Nephron progenitor cell (in vitro differentiated cells): ENCODE results near the gene ATP2C2.

Source experiments
- DNase-seq: peaks from one replicate; pipeline ENCODE4 v3.0.0; 2021
- H3K27ac Mint-ChIP-seq: 2 replicates; pipeline ENCODE4 v1.8.0; 2021; ENCODE audit warnings: mild to moderate bottlenecking, moderate library complexity, mixed read lengths
- H3K27me3 Mint-ChIP-seq: 2 replicates; pipeline ENCODE4 v1.8.0; 2021; ENCODE audit warnings: mild to moderate bottlenecking, low read depth, mixed read lengths; ENCODE audit not compliant: poor library complexity
- H3K36me3 Mint-ChIP-seq: 2 replicates; pipeline ENCODE4 v1.8.0; 2021; ENCODE audit warnings: low read depth, mixed read lengths
- H3K4me1 Mint-ChIP-seq: 2 replicates; pipeline ENCODE4 v1.8.0; 2021; ENCODE audit warnings: mixed read lengths
- H3K4me3 Mint-ChIP-seq: 2 replicates; pipeline ENCODE4 v1.8.0; 2021; ENCODE audit warnings: mild to moderate bottlenecking, moderate library complexity, mixed read lengths
- H3K9me3 Mint-ChIP-seq: 2 replicates; pipeline ENCODE4 v1.8.0; 2021; ENCODE audit warnings: mild to moderate bottlenecking, moderate library complexity, mixed read lengths
- CTCF ChIP-seq: fragments of 200-600 bp; sonication (generic); IDR thresholded peaks from 2 replicates; pipeline ENCODE4 v1.5.0; 2021; ENCODE audit warnings: antibody characterized with exemption

Gene ATP2C2

GRCh38 chr16:84407588-84408313 lies 39.4 kb downstream of the ATP2C2 start:
- DNase-seq = no peak
- H3K4me3 Mint-ChIP-seq = no peak overlapping the region
- TF ChIP-seq CTCF = no peak
- peak overlapping the region; percentile 3 for H3K27ac Mint-ChIP-seq
- no peaks in the 10 kb centered on the region for H3K36me3 Mint-ChIP-seq
- H3K9me3 Mint-ChIP-seq = peaks cover under 1% of the 10 kb centered on the region
- peaks cover 49% of the 10 kb centered on the region for H3K27me3 Mint-ChIP-seq
- H3K4me1 Mint-ChIP-seq = peaks cover 4% of the 10 kb centered on the region

GRCh38 chr16:84408314-84408690 lies 40.0 kb downstream of the ATP2C2 start:
- TF ChIP-seq CTCF = no peak
- Mint-ChIP-seq H3K27me3 (peaks cover 49% of the 10 kb centered on the region), H3K27ac (no peak overlapping the region), H3K4me1 (peaks cover 4% of the 10 kb centered on the region), H3K9me3 (no peaks in the 10 kb centered on the region), H3K36me3 (no peaks in the 10 kb centered on the region), H3K4me3 (no peak overlapping the region)
- no peak for DNase-seq

- no peak overlapping the region for H3K4me3 Mint-ChIP-seq
- no peak for DNase-seq
- H3K27ac Mint-ChIP-seq = no peak overlapping the region
- H3K9me3 Mint-ChIP-seq = no peaks in the 10 kb centered on the region
- peaks cover 54% of the 10 kb centered on the region for H3K27me3 Mint-ChIP-seq
- no peaks in the 10 kb centered on the region for H3K36me3 Mint-ChIP-seq
- no peak for TF ChIP-seq CTCF
- H3K4me1 Mint-ChIP-seq = peaks cover 5% of the 10 kb centered on the region
Observed at GRCh38 chr16:84408856-84409255, 40.5 kb downstream of the ATP2C2 start.

GRCh38 chr16:84410361-84411138 lies 42.2 kb downstream of the ATP2C2 start:
- peaks cover 40% of the 10 kb centered on the region for H3K27me3 Mint-ChIP-seq
- H3K4me3 Mint-ChIP-seq = no peak overlapping the region
- no peaks in the 10 kb centered on the region for H3K36me3 Mint-ChIP-seq
- DNase-seq = no peak
- no peaks in the 10 kb centered on the region for H3K9me3 Mint-ChIP-seq
- no peak overlapping the region for H3K27ac Mint-ChIP-seq
- peaks cover 22% of the 10 kb centered on the region for H3K4me1 Mint-ChIP-seq
- TF ChIP-seq CTCF = no peak

- peaks cover 33% of the 10 kb centered on the region for H3K27me3 Mint-ChIP-seq
- TF ChIP-seq CTCF = no peak
- no peak overlapping the region for H3K27ac Mint-ChIP-seq
- peaks cover 33% of the 10 kb centered on the region for H3K4me1 Mint-ChIP-seq
- no peak for DNase-seq
- no peaks in the 10 kb centered on the region for H3K9me3 Mint-ChIP-seq
- no peak overlapping the region for H3K4me3 Mint-ChIP-seq
- H3K36me3 Mint-ChIP-seq = no peaks in the 10 kb centered on the region
Observed at GRCh38 chr16:84411768-84412167, 43.4 kb downstream of the ATP2C2 start.
